Sigmoid colon (tissue), 7 donors: Measurements from ENCODE around the gene GPR18. TPM values are rescaled to one million over a fixed set of nuclear protein-coding genes. Genes with fewer than 3 reads are reported as not detected.

ENCODE experiments used
- DNase-seq: peaks from one replicate; pipeline ENCODE4 v3.0.0-alpha.2; 2019
- H3K27ac ChIP-seq, 4 donors: fragments of 200-600 bp; sonication (generic); one replicate each; pipeline ENCODE4 v1.5.1; 2016 to 2019; ENCODE audit warnings: mild to moderate bottlenecking in 1 of 4
- H3K27me3 ChIP-seq, 3 donors: fragments of 200-600 bp; sonication (generic); one replicate each; pipeline ENCODE4 v1.5.1; 2019; ENCODE audit warnings: mild to moderate bottlenecking in 1 of 3
- H3K36me3 ChIP-seq, 4 donors: fragments of 200-600 bp; sonication (generic); one replicate each; pipeline ENCODE4 v1.5.1; 2016 to 2019
- H3K4me1 ChIP-seq, 4 donors: fragments of 200-600 bp; sonication (generic); one replicate each; pipeline ENCODE4 v1.5.1; 2017 to 2019
- H3K4me3 ChIP-seq, 4 donors: fragments of 200-600 bp; sonication (generic); one replicate each; pipeline ENCODE4 v1.5.1; 2017 to 2019; ENCODE audit warnings: mild to moderate bottlenecking in 2 of 4, moderate library complexity in 1 of 4
- H3K9me3 ChIP-seq, 4 donors: fragments of 200-600 bp in 3 of 4; sonication (generic) in 3 of 4; one replicate each; pipeline versions ENCODE4 v1.5.1 to v1.6.1; 2013 to 2019
- CTCF ChIP-seq, 4 experiments: fragments of 450-650 bp in 3 of 4; fragments of 200-600 bp in 1 of 4; IDR thresholded peaks; one replicate each; pipeline ENCODE4 v1.5.1; 2016 to 2019; ENCODE audit warnings: antibody characterized with exemption in 4 of 4, mild to moderate bottlenecking in 3 of 4, moderate library complexity in 2 of 4
- EP300 ChIP-seq, 4 donors: sonication (generic); formaldehyde crosslinking; IDR thresholded peaks; one replicate each; pipeline ENCODE4 v1.6.1; 2017; ENCODE audit warnings: antibody characterized with exemption in 4 of 4
- POLR2A ChIP-seq, 2 donors: fragments of 450-650 bp; IDR thresholded peaks; one replicate each; pipeline ENCODE4 v1.6.1; 2016; ENCODE audit warnings: antibody characterized with exemption in 2 of 2, mild to moderate bottlenecking in 2 of 2, moderate library complexity in 2 of 2
- POLR2AphosphoS5 ChIP-seq, 4 donors: sonication (generic); formaldehyde crosslinking; IDR thresholded peaks; one replicate each; pipeline ENCODE4 v1.6.1; 2017; ENCODE audit warnings: antibody characterized with exemption in 4 of 4
- WGBS, 2 donors: extraction: QIAGEN DNeasy Blood & Tissue Kit; methylation state at CpG; one replicate each; pipeline ENCODE4 v1.1.7; 2013; 5-methylcytosine and 5-hydroxymethylcytosine counted together
- intact Hi-C: fragments of 100-400 bp; cut with DNase I; formaldehyde crosslinking; loops from one replicate; pipeline ENCODE4 v1.15.1; 2023
- polyA plus RNA-seq, 3 donors: library from polyadenylated mRNA; stranded (reverse); fragments of 200-250 nt; gene quantifications; one replicate each; pipeline ENCODE4 v1.2.3, GENCODE V29; 2013
- total RNA-seq, 4 donors: library from RNA; depleted of rRNA; stranded (reverse); fragments of >200 nt; gene quantifications; one replicate each; pipeline ENCODE4 v1.1.0, GENCODE V29; 2016
- donor health status: healthy with polysubstance abuse.
- donor health status: Bipolar disorder and iron deficiency.
- donor health status: healthy.

The GPR18 gene
- total and polyA plus RNA-seq, 7 donors, result 0.83 to 7.5 TPM; not detected in 5

- Histone ChIP-seq H3K4me1 (peaks cover 0 to 28% (median 18%) of the 10 kb centered on the region in 4 donors), H3K9me3 (no peaks in the 10 kb centered on the region), H3K27ac (no peak overlapping the region), H3K27me3 (no peaks in the 10 kb centered on the region), H3K4me3 (no peak overlapping the region), H3K36me3 (peaks cover 0 to 7% (median 0%) of the 10 kb centered on the region in 4 donors)
- no peak for TF ChIP-seq EP300 (IDR thresholded peaks at IDR 0.05)
- no peak for TF ChIP-seq POLR2A (IDR thresholded peaks at IDR 0.05)
- TF ChIP-seq POLR2AphosphoS5 (IDR thresholded peaks at IDR 0.05), result no peak
- no peak for TF ChIP-seq CTCF (IDR thresholded peaks at IDR 0.05)
- no peak for DNase-seq
- whole genome bisulfite sequencing, 2 donors, result 52 to 86% methylated on average over 2 of the region's 2 CpGs
- intact Hi-C loops, result no loop called here
Measured at GRCh38 chr13:99288089-99288488, 29.9 kb upstream of the GPR18 start.

GRCh38 chr13:99287551-99287950 is 29.4 kb upstream of the GPR18 start:
- peaks cover 0 to 1% (median 0%) of the 10 kb centered on the region in 4 donors for H3K36me3 ChIP-seq
- no peak for TF ChIP-seq POLR2A (IDR thresholded peaks at IDR 0.05)
- TF ChIP-seq EP300 (IDR thresholded peaks at IDR 0.05), result no peak
- TF ChIP-seq POLR2AphosphoS5 (IDR thresholded peaks at IDR 0.05), result no peak
- TF ChIP-seq CTCF (IDR thresholded peaks at IDR 0.05), result no peak
- no peak for DNase-seq
- 88 to 93% methylated on average over 4 of the region's 4 CpGs for WGBS, 2 donors
- peaks cover 0 to 34% (median 20%) of the 10 kb centered on the region in 4 donors for H3K4me1 ChIP-seq
- no peak overlapping the region for H3K27ac ChIP-seq
- H3K9me3 ChIP-seq, result no peaks in the 10 kb centered on the region
- no peaks in the 10 kb centered on the region for H3K27me3 ChIP-seq
- no peak overlapping the region for H3K4me3 ChIP-seq
- intact Hi-C loops, result no loop called here

- H3K27me3 ChIP-seq, result no peaks in the 10 kb centered on the region
- H3K4me1 ChIP-seq, result peaks cover 0 to 40% (median 25%) of the 10 kb centered on the region in 4 donors
- WGBS, 2 donors, result 62 to 78% methylated on average over 10 of the region's 10 CpGs
- intact Hi-C loops, result no loop called here
- H3K36me3 ChIP-seq, result no peaks in the 10 kb centered on the region
- H3K9me3 ChIP-seq, result no peaks in the 10 kb centered on the region
- DNase-seq, result no peak
- H3K4me3 ChIP-seq, result no peak overlapping the region
- no peak for TF ChIP-seq POLR2AphosphoS5 (IDR thresholded peaks at IDR 0.05)
- no peak for TF ChIP-seq EP300 (IDR thresholded peaks at IDR 0.05)
- TF ChIP-seq POLR2A (IDR thresholded peaks at IDR 0.05), result no peak
- no peak for TF ChIP-seq CTCF (IDR thresholded peaks at IDR 0.05)
- H3K27ac ChIP-seq, result peak overlapping the region in 2 of 4 donors; percentile 32 to 42
Measured at GRCh38 chr13:99285432-99286182, 27.4 kb upstream of the GPR18 start.

- peaks cover 0 to 31% (median 12%) of the 10 kb centered on the region in 4 donors for H3K4me1 ChIP-seq
- intact Hi-C loops, result no loop called here
- DNase-seq, result no peak
- WGBS, 2 donors, result 41 to 83% methylated on average over 1 of the region's 1 CpG
- TF ChIP-seq EP300 (IDR thresholded peaks at IDR 0.05), result no peak
- no peak for TF ChIP-seq CTCF (IDR thresholded peaks at IDR 0.05)
- TF ChIP-seq POLR2AphosphoS5 (IDR thresholded peaks at IDR 0.05), result no peak
- TF ChIP-seq POLR2A (IDR thresholded peaks at IDR 0.05), result no peak
- no peaks in the 10 kb centered on the region for H3K27me3 ChIP-seq
- H3K4me3 ChIP-seq, result no peak overlapping the region
- peak overlapping the region in 3 of 4 donors; percentile 48 to 55 (median 53) for H3K27ac ChIP-seq
- H3K36me3 ChIP-seq, result no peaks in the 10 kb centered on the region
- H3K9me3 ChIP-seq, result no peaks in the 10 kb centered on the region
Measured at GRCh38 chr13:99282264-99283231, 24.4 kb upstream of the GPR18 start.
